Measurements from ENCODE around the gene GALNT14.

The GALNT14 gene

DNA sequence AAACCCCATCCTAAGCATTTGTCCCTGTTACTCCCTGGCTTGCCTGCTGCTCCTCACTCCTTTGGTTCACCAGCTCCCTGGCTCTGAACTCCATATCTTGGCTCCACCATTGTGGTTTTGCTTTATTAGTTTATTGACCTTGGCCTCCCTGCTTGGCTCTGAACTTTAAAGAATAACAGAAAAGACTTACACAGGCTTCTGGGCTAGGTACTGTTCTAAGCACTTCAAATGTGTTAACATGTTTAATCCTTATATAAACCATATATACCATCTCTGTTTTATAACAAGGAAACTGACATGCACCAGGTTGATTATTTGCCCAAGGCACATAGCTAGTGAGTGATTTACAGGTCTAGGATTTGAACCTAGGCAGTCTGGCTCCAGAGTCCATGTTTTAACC is 181.2 kb downstream of the GALNT14 start:
- Histone ChIP-seq H3K9me3 (ENCODE audit: severe bottlenecking) (no peaks in the 10 kb centered on the region), H3K4me1 (ENCODE audit: insufficient read depth, poor library complexity, severe bottlenecking) (no peaks in the 10 kb centered on the region), H3K27me3 (ENCODE audit: insufficient read depth, poor library complexity, severe bottlenecking) (no peaks in the 10 kb centered on the region), H3K27ac (ENCODE audit: poor library complexity, severe bottlenecking) (no peak overlapping the region), H3K36me3 (ENCODE audit: low read depth) (no peaks in the 10 kb centered on the region), H3K4me3 (ENCODE audit: severe bottlenecking) (no peak overlapping the region)
- TF ChIP-seq, protein P1, sequence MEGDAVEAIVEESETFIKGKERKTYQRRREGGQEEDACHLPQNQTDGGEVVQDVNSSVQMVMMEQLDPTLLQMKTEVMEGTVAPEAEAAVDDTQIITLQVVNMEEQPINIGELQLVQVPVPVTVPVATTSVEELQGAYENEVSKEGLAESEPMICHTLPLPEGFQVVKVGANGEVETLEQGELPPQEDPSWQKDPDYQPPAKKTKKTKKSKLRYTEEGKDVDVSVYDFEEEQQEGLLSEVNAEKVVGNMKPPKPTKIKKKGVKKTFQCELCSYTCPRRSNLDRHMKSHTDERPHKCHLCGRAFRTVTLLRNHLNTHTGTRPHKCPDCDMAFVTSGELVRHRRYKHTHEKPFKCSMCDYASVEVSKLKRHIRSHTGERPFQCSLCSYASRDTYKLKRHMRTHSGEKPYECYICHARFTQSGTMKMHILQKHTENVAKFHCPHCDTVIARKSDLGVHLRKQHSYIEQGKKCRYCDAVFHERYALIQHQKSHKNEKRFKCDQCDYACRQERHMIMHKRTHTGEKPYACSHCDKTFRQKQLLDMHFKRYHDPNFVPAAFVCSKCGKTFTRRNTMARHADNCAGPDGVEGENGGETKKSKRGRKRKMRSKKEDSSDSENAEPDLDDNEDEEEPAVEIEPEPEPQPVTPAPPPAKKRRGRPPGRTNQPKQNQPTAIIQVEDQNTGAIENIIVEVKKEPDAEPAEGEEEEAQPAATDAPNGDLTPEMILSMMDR (IDR thresholded peaks at IDR 0.05; ENCODE audit: poor library complexity, severe bottlenecking) = no peak
- no peak for DNase-seq (ENCODE audit: low spot score)
- no peak for ATAC-seq (ENCODE audit: low read depth)

DNA sequence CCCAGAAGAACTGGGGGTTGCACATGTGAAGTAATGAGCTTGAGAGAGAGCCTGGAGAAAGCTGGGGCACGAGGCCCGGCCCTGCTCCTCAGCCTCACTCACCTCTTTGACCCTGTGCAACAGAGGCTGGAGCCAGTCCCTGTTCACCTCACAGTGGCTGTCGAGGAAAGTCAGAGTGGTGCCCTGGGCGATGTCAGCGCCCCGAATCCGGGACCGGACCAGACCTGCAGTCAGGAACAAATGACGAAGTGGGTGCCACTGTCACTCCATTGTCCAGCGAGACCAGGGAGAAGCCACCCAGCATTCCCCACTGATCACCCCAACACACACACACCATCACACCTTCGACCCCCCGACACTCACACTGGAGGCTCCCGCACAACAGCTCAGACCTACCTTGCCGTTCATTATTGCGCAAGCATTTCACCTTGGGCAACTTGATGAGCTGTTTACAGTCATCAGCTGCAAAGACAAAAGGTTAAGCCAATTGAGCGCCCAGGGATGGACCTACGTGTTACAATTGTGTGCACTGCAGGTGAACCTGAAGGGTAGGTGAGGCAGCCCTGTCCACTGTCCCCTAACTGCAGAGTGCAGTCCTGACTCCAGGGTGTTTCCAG is 182.6 kb downstream of the GALNT14 start:
- no peak overlapping the region for H3K27ac ChIP-seq (ENCODE audit: poor library complexity, severe bottlenecking)
- H3K36me3 ChIP-seq (ENCODE audit: low read depth) = no peaks in the 10 kb centered on the region
- ATAC-seq (ENCODE audit: low read depth) = no peak
- no peaks in the 10 kb centered on the region for H3K4me1 ChIP-seq (ENCODE audit: insufficient read depth, poor library complexity, severe bottlenecking)
- TF ChIP-seq, protein P1 (IDR thresholded peaks at IDR 0.05; ENCODE audit: poor library complexity, severe bottlenecking) = no peak
- H3K9me3 ChIP-seq (ENCODE audit: severe bottlenecking) = no peaks in the 10 kb centered on the region
- no peaks in the 10 kb centered on the region for H3K27me3 ChIP-seq (ENCODE audit: insufficient read depth, poor library complexity, severe bottlenecking)
- H3K4me3 ChIP-seq (ENCODE audit: severe bottlenecking) = no peak overlapping the region
- DNase-seq (ENCODE audit: low spot score) = no peak

DNA sequence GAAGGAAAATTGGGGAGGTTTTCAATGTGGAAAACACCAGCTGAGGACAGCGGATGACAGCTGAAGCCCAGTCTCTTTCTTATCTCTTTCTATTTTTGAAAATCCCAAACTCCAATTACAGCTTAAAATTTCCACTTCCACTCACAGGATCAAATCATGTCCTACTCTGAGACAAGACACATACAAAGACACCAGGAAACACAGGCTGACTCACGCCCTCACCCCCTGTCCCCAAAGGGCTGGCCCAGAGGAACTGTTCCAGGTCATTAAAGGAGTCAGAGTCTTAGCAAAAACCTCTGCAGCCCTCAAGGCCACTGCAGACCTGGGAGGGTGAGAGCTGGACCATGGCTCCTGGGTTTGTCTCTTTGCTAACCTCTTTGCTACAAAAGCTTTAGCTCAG is 187.9 kb downstream of the GALNT14 start:
- DNase-seq (ENCODE audit: low spot score) = no peak
- Histone ChIP-seq H3K9me3 (ENCODE audit: severe bottlenecking) (no peaks in the 10 kb centered on the region), H3K36me3 (ENCODE audit: low read depth) (no peaks in the 10 kb centered on the region), H3K27me3 (ENCODE audit: insufficient read depth, poor library complexity, severe bottlenecking) (no peaks in the 10 kb centered on the region), H3K27ac (ENCODE audit: poor library complexity, severe bottlenecking) (no peak overlapping the region), H3K4me1 (ENCODE audit: insufficient read depth, poor library complexity, severe bottlenecking) (no peaks in the 10 kb centered on the region), H3K4me3 (ENCODE audit: severe bottlenecking) (no peak overlapping the region)
- TF ChIP-seq, protein P1 (IDR thresholded peaks at IDR 0.05; ENCODE audit: poor library complexity, severe bottlenecking) = no peak
- no peak for ATAC-seq (ENCODE audit: low read depth)

DNA sequence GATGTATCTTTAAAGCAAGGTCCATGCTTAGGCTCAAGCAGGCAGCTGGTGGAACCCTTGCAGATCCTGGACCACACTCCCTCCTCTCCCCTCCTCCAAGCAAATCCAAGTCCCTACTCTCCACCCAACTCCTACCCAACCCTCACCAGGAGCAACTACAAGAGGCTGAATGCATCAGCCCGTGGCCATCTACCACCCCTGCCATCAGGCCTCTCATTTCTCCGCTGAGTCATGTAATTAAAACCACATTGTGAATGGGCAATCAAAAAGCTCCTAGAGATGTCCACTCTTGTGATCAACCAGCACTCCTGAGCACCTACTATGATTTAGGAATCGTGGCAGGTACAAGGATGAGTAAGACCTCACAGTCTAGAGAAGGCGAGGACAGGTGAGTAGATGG is 188.8 kb downstream of the GALNT14 start:
- no peak overlapping the region for H3K27ac ChIP-seq (ENCODE audit: poor library complexity, severe bottlenecking)
- DNase-seq (ENCODE audit: low spot score) = no peak
- no peaks in the 10 kb centered on the region for H3K27me3 ChIP-seq (ENCODE audit: insufficient read depth, poor library complexity, severe bottlenecking)
- ATAC-seq (ENCODE audit: low read depth) = no peak
- no peaks in the 10 kb centered on the region for H3K4me1 ChIP-seq (ENCODE audit: insufficient read depth, poor library complexity, severe bottlenecking)
- TF ChIP-seq, protein P1 (IDR thresholded peaks at IDR 0.05; ENCODE audit: poor library complexity, severe bottlenecking) = no peak
- no peak overlapping the region for H3K4me3 ChIP-seq (ENCODE audit: severe bottlenecking)
- no peaks in the 10 kb centered on the region for H3K36me3 ChIP-seq (ENCODE audit: low read depth)
- H3K9me3 ChIP-seq (ENCODE audit: severe bottlenecking) = no peaks in the 10 kb centered on the region

DNA sequence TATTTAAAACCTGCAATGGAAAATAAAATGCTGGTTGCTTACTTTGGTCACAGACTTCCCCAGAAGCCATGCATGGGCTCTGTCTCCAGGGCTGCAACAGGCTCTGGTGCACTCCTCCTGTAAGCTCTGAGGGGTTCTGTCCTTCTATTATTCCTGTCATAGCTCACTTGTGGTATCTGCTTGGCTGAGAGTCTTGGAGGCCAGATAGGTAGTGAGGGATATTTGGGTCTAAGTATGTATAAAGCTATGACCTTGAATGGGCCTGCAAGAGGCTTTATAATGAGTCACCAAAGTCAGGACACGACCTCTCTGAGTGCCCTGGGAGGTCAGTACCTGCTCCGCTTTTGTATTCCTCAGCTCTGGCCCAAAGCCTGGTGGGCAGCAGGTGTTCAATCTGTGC is 189.4 kb downstream of the GALNT14 start:
- Histone ChIP-seq H3K27ac (ENCODE audit: poor library complexity, severe bottlenecking) (no peak overlapping the region), H3K9me3 (ENCODE audit: severe bottlenecking) (no peaks in the 10 kb centered on the region), H3K36me3 (ENCODE audit: low read depth) (no peaks in the 10 kb centered on the region), H3K4me1 (ENCODE audit: insufficient read depth, poor library complexity, severe bottlenecking) (no peaks in the 10 kb centered on the region), H3K27me3 (ENCODE audit: insufficient read depth, poor library complexity, severe bottlenecking) (no peaks in the 10 kb centered on the region), H3K4me3 (ENCODE audit: severe bottlenecking) (no peak overlapping the region)
- ATAC-seq (ENCODE audit: low read depth) = no peak
- DNase-seq (ENCODE audit: low spot score) = no peak
- TF ChIP-seq, protein P1 (IDR thresholded peaks at IDR 0.05; ENCODE audit: poor library complexity, severe bottlenecking) = no peak

All from RWPE2 (cell line).